ENCODE measurements around the gene TSSK2.

DNA sequence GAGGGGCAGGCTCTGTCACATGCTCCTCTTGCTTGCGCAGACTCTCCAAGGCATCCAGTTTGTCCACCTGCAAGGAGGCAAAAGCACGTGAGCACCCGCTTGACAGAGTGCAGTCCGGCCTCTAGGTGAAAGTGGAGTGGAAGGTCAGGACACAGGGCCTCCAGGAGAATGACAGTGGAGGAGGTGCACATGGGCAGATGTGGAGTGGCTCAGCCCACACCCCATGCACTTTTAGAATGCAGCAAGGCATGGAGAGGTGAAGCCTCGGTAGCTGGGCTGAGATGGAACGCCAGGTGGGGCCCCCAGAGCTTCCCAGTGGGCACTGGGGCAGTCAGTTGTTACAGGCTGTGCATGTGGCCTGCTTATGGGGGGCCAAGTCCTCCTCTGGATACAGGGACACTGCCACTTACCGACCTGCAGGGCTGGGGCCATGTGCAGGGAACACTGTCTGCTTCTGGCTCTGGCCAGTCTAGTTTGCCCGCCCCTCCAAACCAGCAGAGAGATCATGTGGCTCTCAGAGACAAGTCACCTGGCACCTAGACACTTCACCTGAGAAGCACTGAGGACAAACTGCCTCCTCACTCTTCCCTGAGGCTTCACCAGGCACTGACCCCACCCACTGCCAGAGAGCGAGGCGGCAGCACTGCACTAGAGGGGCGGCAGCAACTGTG lies 49.8 kb downstream of the TSSK2 start:
- TF ChIP-seq, protein P1, sequence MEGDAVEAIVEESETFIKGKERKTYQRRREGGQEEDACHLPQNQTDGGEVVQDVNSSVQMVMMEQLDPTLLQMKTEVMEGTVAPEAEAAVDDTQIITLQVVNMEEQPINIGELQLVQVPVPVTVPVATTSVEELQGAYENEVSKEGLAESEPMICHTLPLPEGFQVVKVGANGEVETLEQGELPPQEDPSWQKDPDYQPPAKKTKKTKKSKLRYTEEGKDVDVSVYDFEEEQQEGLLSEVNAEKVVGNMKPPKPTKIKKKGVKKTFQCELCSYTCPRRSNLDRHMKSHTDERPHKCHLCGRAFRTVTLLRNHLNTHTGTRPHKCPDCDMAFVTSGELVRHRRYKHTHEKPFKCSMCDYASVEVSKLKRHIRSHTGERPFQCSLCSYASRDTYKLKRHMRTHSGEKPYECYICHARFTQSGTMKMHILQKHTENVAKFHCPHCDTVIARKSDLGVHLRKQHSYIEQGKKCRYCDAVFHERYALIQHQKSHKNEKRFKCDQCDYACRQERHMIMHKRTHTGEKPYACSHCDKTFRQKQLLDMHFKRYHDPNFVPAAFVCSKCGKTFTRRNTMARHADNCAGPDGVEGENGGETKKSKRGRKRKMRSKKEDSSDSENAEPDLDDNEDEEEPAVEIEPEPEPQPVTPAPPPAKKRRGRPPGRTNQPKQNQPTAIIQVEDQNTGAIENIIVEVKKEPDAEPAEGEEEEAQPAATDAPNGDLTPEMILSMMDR (conservative IDR thresholded peaks at IDR 0.05; ENCODE audit: low read depth in 2 of 2), result no peak
- no peak for TF ChIP-seq POLR2AphosphoS5 (IDR thresholded peaks at IDR 0.05; ENCODE audit: low read depth)
- TF ChIP-seq EZH2 (IDR thresholded peaks at IDR 0.05; ENCODE audit: low read depth, unreplicated experiment), result no peak
- no peak for TF ChIP-seq CREB1 (CRISPR knock-in tag; IDR thresholded peaks at IDR 0.05; ENCODE audit: low read depth)
- TF ChIP-seq STAT1 (IDR thresholded peaks at IDR 0.05; ENCODE audit: unreplicated experiment), result no peak
- TF ChIP-seq, protein P2, sequence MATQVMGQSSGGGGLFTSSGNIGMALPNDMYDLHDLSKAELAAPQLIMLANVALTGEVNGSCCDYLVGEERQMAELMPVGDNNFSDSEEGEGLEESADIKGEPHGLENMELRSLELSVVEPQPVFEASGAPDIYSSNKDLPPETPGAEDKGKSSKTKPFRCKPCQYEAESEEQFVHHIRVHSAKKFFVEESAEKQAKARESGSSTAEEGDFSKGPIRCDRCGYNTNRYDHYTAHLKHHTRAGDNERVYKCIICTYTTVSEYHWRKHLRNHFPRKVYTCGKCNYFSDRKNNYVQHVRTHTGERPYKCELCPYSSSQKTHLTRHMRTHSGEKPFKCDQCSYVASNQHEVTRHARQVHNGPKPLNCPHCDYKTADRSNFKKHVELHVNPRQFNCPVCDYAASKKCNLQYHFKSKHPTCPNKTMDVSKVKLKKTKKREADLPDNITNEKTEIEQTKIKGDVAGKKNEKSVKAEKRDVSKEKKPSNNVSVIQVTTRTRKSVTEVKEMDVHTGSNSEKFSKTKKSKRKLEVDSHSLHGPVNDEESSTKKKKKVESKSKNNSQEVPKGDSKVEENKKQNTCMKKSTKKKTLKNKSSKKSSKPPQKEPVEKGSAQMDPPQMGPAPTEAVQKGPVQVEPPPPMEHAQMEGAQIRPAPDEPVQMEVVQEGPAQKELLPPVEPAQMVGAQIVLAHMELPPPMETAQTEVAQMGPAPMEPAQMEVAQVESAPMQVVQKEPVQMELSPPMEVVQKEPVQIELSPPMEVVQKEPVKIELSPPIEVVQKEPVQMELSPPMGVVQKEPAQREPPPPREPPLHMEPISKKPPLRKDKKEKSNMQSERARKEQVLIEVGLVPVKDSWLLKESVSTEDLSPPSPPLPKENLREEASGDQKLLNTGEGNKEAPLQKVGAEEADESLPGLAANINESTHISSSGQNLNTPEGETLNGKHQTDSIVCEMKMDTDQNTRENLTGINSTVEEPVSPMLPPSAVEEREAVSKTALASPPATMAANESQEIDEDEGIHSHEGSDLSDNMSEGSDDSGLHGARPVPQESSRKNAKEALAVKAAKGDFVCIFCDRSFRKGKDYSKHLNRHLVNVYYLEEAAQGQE (IDR thresholded peaks at IDR 0.05; ENCODE audit: unreplicated experiment), result no peak
- no peak for TF ChIP-seq JUNB (IDR thresholded peaks at IDR 0.05; ENCODE audit: unreplicated experiment)
- TF ChIP-seq NANOG (IDR thresholded peaks at IDR 0.05; ENCODE audit: borderline replicate concordance), result no peak
- TF ChIP-seq, protein P3, sequence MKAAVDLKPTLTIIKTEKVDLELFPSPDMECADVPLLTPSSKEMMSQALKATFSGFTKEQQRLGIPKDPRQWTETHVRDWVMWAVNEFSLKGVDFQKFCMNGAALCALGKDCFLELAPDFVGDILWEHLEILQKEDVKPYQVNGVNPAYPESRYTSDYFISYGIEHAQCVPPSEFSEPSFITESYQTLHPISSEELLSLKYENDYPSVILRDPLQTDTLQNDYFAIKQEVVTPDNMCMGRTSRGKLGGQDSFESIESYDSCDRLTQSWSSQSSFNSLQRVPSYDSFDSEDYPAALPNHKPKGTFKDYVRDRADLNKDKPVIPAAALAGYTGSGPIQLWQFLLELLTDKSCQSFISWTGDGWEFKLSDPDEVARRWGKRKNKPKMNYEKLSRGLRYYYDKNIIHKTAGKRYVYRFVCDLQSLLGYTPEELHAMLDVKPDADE (IDR thresholded peaks at IDR 0.05), result no peak
- TF ChIP-seq EZH2phosphoT487 (IDR thresholded peaks at IDR 0.05; ENCODE audit: unreplicated experiment), result no peak

Measured in GM23338 (cell line).